Inflammatory macrophage treated with lipopolysaccharide for 1 hour (primary cell): ENCODE measurements around the gene MAGEF1.

Experiments used
- DNase-seq, 2 donors: peaks; one replicate each; pipeline ENCODE4 v3.0.0-alpha.2; 2020 to 2022

The MAGEF1 gene, protein sequence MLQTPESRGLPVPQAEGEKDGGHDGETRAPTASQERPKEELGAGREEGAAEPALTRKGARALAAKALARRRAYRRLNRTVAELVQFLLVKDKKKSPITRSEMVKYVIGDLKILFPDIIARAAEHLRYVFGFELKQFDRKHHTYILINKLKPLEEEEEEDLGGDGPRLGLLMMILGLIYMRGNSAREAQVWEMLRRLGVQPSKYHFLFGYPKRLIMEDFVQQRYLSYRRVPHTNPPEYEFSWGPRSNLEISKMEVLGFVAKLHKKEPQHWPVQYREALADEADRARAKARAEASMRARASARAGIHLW

GRCh38 chr3:184711493-184712247 lies at the start of gene MAGEF1:
TSS of gene MAGEF1 (minus strand) at chr3:184712064. CDS start at chr3:184711821, 243 bp downstream.
- DNase-seq = peak; percentile 24 to 68

DNA sequence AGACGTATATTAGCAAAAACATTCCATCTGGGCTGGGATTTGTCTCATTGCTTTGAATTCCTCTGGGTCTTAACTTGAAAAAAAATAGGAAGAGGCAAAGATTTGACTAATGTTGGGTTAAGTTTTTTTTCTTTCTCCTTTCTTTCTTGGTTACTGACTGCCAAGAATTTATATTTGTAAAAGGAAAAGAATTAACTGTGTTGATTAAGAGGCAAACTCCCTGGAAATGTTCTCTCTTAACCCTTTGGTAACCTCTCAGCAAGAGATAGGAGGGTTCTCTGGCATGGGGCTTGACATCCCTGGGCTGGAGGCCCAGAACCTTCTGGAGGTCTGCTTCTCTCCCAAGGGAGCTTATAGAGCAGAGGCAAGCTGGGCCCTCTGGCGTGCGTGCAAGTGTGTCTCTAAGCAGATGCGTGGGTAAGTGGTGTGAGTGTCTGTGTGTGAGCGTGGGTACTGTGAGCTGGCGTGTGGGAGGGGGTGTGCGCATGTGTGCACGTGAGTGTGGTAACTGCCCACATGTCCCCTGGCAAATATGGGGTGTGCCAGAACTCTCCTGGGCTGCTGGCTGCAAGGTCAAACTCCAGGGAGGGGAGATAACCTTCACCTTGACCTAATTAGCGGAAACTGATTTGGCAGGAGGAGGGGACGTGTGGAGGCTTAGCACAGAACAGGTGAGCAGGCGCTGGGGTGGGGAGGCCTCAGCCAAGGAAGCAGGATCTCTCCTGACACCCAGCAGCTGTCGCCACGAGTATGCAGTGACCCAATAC lies 49.4 kb upstream of the MAGEF1 start:
- no peak for DNase-seq

- no peak for DNase-seq
These were observed 48.6 kb upstream of the MAGEF1 start for GRCh38 chr3:184760337-184761074.

DNA sequence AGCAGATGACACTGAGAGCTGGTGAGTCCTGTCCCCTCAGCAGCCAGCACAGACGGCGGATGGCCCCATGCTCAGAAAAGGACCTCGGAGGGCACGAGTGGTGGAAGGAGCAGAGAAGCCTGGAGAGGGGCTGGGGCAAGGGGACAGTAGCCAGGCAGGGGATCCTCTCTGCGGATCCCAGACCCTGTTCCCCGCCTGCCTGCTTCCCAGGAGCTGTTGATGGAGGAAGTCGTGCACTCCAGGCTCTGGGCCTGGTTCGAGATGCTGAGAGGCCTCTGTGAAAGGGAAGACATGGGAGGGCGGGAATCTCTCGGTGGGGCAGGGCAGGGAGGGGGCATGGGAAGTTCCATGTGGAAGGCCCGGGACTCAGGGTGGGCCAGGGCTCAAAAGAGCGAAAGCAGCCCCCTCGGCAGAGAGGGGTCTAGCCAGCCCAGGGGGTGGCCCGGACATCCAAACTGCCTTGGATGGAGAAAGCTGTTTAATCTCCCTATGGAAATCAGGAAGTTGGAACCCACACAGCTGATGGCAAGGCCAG lies 47.9 kb upstream of the MAGEF1 start:
- DNase-seq = no peak

DNA sequence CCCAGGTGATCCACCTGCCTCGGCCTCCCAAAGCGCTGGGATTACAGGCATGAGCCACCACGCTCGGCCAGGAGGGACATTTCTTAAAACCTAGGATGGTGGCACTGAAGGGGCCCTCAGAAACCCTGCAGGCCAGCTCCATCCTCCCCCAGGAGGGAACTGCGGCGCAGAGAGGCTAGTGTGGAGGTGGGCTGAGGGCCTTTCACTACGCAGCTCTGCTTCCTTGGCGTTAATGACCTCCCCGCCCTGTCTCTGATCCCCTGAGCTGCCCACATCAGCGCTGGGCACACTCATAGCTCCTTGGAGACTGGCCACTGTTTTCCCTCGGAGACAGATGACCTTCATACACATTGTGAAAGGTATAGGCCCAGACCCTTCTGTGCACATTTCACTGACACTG lies 46.2 kb upstream of the MAGEF1 start:
- no peak for DNase-seq

DNA sequence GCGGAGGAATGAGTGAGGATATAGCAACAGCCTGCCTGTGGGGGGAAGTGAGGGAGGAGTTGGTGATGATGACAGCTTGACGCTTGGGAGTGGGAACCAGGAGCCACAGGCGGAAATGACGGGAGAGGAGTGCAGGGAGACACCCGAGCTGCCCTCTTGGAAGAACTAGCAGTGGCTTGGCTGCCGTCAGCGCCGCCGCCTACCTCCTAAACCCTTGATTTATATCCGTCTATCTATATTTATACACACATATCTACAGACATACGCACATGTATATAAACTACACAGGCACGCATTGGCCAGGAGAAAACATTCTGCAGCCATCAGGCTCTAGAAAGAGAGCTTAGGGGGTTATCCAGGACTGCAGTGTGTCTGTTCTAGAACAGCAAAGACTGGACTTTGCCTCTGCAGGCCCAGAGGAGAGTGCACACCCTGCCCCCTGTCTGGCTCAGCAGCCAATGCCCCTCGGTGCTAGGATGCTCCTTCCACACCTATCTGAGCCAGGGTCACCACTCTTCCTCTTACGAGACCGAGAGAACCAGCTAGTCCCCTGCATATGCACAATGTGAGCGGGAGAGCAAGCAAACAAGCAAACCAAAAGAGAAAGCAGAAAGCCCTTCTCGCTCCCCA lies 45.3 kb upstream of the MAGEF1 start:
- peak; percentile 47 to 48 for DNase-seq

DNA sequence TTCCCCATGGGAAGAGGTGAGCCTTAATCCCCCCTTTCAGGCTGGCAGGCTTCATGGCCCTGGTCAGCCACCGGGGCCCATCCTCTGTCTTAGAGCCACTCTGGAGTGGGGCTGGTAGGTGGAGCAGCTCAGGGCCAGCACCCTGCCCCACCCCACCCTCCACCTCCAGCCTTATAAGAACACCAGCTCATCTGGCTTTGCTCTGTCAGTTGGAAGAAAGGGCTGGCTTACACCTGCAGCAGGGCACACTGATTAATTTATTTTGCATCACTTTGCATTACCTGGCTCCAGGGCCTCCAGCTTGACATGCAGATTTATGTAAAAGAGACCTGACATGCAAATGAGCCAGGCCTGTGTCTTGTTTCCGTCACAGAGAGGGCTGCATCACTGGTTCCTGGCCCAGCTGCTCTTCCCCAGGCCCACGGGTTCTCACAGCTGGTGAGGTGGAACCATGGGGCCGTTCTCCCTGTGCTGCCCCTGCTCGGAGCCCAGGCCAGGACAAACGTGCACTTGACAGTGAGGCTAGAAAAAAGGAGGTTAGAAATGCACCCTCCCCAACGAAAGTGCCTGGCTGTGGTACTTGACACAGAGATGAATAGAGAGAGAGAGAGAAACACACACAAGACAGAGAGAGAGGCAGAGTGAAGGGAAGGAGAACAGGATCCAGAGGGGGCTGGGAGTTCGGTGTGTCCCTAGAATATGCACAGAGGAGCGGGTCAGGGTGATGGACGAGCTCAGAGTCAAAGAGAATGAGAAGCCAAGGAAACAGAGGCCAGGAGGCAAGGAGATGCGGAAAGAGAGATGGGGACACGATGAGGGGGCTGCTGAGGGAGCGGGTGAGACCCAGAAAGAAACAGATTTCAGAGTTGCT lies 44.5 kb upstream of the MAGEF1 start:
- no peak for DNase-seq

DNA sequence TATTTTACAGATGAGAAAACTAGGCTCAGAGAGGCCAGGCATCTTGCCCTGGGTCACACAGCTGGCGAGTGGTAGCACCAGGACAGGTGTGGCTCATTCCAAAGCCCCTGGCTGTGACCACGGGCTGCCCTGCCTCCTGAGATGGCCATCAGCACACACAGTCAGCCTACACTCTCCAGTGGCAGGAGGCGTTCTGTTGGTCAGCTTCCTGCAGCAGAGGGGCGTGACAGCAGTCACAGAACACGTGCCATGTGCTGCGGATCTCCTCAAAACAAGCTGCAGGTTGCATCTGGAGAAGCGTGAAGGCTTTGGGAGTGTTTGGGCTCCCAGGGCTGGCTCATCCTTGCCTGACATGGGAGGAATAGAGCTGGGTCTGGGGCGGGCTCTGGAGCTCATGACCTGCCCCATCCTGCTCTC lies 43.5 kb upstream of the MAGEF1 start:
- no peak for DNase-seq

DNA sequence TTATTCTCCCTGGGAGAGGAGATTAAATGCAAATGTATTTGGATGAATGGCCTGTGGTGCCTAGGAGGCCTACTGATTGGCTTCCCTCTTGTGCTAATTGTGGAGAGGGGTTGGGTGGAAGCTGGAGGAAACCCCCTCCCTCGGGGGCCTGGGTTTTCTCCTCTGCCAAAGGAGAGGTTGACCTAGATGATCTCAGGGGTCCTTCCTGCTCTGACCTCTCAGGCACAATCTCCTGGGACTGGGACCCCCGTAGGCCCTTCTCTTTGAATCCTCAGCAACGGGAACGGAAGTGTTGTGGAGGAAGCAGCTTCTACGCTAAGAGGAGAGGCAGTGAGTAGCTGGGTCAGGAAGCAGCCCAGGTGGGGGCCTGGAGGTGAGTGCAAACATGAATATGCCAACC lies 40.5 kb upstream of the MAGEF1 start:
- no peak for DNase-seq

DNA sequence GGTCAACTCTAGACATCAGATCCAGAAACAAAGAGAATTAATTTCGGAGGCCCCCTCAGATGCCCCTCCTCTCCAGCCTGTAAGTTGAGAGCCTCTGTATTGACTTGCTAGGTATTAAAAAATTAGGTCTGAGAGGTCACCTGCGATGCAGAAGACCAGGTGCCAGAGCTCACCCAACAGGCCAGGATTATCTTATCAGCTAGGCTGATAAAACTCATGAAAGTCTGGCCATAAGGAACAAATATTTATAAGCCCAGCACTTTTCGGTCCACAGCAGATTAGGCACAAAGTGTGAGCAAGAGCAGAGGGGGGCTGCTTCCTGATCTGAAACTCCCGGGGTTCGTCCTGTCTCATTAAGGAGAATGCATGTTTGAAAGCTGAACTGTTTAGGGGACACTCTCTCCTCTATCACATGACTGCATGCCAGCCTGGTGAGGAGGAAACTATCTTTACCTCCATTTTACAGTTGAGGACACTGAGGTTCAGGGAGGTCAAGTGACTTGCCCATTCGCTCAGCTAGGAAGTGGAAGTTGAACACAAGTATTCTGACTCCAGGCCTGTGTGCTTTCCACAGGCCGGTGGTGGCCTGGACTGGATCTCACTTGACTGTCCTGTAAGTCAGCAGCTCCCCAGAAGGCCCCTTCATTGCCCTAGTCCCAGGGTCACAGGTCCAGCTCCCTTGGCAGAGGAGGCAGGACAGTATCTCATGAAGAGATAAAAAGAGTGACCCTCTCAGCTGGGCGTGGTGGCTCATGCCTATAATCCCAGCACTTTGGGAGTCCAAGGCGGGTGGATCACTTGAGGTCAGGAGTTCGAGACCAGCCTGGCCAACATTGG lies 39.6 kb upstream of the MAGEF1 start:
- no peak for DNase-seq

DNA sequence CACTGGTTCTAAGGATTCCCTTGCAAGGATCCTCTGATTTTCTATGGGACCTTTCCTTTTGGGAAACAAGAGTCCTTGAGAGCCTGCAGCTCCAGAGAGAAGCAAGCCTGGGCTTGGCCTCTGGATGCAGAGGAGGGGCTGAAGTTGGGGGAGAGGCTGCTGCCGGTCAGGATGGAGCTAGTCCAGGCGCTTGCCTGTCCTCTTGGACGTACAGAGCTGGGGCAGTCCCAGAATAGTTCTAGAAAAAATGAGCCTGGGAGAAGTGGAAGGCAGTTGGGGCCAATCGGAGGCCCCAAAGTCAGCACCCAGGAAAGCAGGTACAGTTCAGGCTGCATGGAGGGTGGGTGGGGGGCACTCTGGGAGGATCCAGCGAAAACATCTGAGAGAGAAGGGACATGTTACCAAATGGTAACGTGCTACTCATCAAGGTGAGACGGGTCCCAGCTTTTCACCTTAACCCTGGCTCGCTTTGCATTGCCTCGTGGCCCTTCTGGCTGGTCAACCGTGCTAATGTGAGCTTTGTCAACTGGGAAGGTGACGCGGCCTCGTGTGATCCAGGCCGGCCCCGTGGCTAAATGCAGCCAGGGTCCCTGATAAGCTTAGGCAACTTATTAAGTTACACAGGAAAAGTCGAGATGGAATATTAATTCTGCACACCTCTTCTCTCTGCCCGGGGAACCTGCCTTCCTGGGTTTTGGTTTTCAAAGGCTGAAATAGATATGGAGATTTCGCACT lies 38.7 kb upstream of the MAGEF1 start:
- DNase-seq = no peak

DNA sequence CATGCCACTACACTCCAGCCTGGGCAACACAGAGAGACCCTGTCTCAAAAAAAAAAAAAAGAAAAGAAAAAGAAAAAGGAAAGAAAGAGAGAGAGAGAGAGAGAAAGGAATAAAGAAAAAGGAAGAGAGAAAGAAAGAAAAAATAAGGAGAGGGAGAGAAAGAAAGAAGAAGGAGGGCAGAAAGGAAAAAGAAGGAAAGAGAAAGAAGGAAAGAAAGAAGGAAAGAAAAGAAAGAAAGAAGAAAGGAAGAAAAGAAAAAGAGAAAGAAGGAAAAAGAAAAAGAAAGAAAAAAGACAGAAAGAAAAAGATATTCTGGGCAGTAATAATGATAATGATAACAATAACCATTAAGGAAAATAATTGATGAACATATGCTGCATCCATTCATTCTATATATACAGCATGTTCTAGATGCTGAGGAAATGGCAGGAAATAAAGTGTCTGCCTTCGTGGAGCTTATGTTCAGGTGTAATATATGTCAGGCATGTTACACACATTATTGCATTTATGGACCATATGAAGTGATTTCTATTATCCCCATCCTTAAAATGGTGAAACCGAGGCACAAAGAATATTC lies 37.4 kb upstream of the MAGEF1 start:
- DNase-seq = no peak

DNA sequence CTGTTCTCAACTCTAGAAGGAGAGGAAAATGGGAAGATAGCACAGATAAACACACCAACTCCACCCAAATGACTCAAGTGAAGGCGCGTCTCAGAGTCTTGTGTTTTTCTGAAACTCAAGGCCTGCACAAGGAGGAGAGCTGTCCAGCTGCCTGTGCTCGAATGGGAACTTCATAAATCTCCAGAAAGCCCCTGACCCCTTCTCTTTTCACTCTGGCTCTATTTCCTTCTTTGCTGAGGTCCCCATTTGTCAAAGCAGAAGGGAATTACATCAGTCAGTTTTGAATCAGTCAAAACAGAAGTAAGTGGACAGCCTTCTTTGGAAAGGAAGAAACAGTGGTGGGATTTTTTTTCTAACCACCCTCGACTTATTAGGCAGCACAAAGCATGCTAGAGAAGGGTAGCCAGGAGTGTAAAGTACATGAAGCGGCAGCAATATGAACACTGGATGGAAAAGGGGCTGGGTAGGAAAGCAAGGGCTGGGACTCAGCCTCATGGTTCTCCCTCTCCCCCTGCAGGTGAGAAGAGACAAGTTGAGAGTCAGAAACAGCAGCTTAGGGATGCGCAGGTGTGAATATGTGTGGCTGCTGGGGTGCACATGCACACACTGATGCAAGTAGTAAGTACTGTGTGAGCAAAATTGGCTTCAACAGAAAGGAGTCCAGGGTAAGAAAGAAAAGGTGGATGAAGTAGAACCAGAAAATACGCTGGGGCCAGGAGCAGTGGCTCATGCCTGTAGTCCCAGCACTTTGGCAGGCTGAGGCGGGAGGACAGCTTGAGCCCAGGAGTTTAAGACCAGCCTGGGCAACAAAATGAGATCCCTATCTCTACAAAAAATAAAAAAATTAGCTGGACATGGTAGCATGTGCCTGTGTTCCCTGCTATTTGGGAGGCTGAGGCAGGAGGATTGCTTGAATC lies 36.6 kb upstream of the MAGEF1 start:
- peak; percentile 73 to 80 for DNase-seq

GRCh38 chr3:184746131-184747120 lies 34.6 kb upstream of the MAGEF1 start:
- no peak for DNase-seq

DNA sequence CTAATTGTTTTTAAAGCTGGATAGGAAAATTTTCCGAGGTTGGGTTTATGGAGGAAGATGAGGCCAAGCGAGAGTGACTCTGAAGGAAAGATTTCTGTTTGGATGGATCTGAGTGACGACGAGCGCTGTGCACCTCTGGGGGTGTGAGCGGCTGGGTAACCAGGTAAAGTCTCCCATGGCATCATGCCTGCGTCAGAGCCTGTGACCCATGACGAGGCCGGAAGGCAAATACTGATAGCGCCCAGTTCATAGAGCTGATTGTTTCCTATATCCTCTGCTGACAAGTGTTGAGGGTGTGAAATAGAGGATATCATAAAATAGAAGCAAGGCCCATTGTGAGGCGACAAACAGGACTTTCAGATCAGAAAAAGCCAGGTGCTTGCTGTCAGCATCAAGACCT lies 33.7 kb upstream of the MAGEF1 start:
- DNase-seq = no peak

GRCh38 chr3:184743248-184743647 lies 31.4 kb upstream of the MAGEF1 start:
- no peak for DNase-seq
